Mesenchymal stem cell (in vitro differentiated cells and primary cell): ENCODE measurements around the gene CCDC78.
A peak's percentile ranks its signal among the peaks of the same experiment; 100 is the strongest.
"Not testable (repeated sequence)": the region's sequence is repeated elsewhere in the genome, so short reads cannot be mapped to it uniquely, and the experiment has no call there.

Experiments
- DNase-seq: peaks from one replicate; pipeline ENCODE4 v3.0.0-alpha.2; 2013
- H2AFZ ChIP-seq: one replicate; pipeline ENCODE4 v1.6.1; 2013; ENCODE audit warnings: low read depth, mild to moderate bottlenecking, control low read depth, inconsistent platforms, low read length, moderate library complexity
- H2AK5ac ChIP-seq: 2 replicates; pipeline ENCODE4 v1.6.1; 2013; ENCODE audit warnings: low read length, moderate library complexity, mild to moderate bottlenecking, inconsistent platforms; ENCODE audit not compliant: severe bottlenecking
- H2BK120ac ChIP-seq: one replicate; pipeline ENCODE4 v1.6.1; 2013; ENCODE audit warnings: low read depth, mild to moderate bottlenecking, inconsistent platforms, low read length, moderate library complexity
- H2BK12ac ChIP-seq, 2 experiments: one replicate each; pipeline ENCODE4 v1.6.1; 2013; ENCODE audit warnings: inconsistent platforms in 2 of 2, low read length in 2 of 2, mild to moderate bottlenecking in 2 of 2, moderate library complexity in 2 of 2, control low read depth in 1 of 2
- H2BK15ac ChIP-seq: one replicate; pipeline ENCODE4 v1.6.1; 2013; ENCODE audit warnings: mild to moderate bottlenecking, low read depth, inconsistent platforms; ENCODE audit not compliant: poor library complexity, severe bottlenecking
- H2BK5ac ChIP-seq: 2 replicates; pipeline ENCODE4 v1.6.1; 2013; ENCODE audit warnings: low read depth, mild to moderate bottlenecking, low read length, control low read depth, inconsistent platforms; ENCODE audit not compliant: poor library complexity, severe bottlenecking
- H3K14ac ChIP-seq, 2 experiments: one replicate each; pipeline ENCODE4 v1.6.1; 2013; ENCODE audit warnings: inconsistent platforms in 2 of 2, low read length in 2 of 2, control low read depth in 1 of 2, mild to moderate bottlenecking in 1 of 2, moderate library complexity in 1 of 2
- H3K18ac ChIP-seq, 2 experiments: one replicate each; pipeline ENCODE4 v1.6.1; 2013; ENCODE audit warnings: inconsistent platforms in 2 of 2, low read length in 2 of 2, control low read depth in 1 of 2, low read depth in 1 of 2, mild to moderate bottlenecking in 1 of 2
- H3K23ac ChIP-seq, 2 experiments: one replicate each; pipeline ENCODE4 v1.6.1; 2013; ENCODE audit warnings: inconsistent platforms in 2 of 2, low read length in 2 of 2, mild to moderate bottlenecking in 2 of 2, moderate library complexity in 2 of 2, control low read depth in 1 of 2
- H3K27ac ChIP-seq: 2 replicates; pipeline ENCODE4 v1.5.1; 2013; ENCODE audit warnings: mild to moderate bottlenecking, moderate library complexity, low read length, control low read depth, inconsistent platforms; ENCODE audit not compliant: poor library complexity, severe bottlenecking
- H3K27me3 ChIP-seq, 2 experiments: 2 replicates each; pipeline versions ENCODE4 v1.6.1 to v1.7.0; 2013; ENCODE audit warnings: low read length in 2 of 2, mild to moderate bottlenecking in 2 of 2, moderate library complexity in 2 of 2, control low read depth in 1 of 2, inconsistent platforms in 1 of 2; ENCODE audit not compliant: control insufficient read depth in 1 of 2, insufficient read depth in 1 of 2
- H3K36me3 ChIP-seq, 2 experiments: 2 replicates each; pipeline versions ENCODE4 v1.6.1 to v1.7.0; 2013; ENCODE audit warnings: low read length in 2 of 2, control low read depth in 1 of 2, inconsistent platforms in 1 of 2, low read depth in 1 of 2, mild to moderate bottlenecking in 1 of 2; ENCODE audit not compliant: insufficient read depth in 2 of 2, control insufficient read depth in 1 of 2
- H3K4ac ChIP-seq, 2 experiments: one replicate each; pipeline ENCODE4 v1.6.1; 2013; ENCODE audit warnings: inconsistent platforms in 2 of 2, low read length in 2 of 2, mild to moderate bottlenecking in 2 of 2, moderate library complexity in 2 of 2, control low read depth in 1 of 2, low read depth in 1 of 2
- H3K4me1 ChIP-seq: 2 replicates; pipeline ENCODE4 v1.6.1; 2013; ENCODE audit warnings: low read depth, low read length, control low read depth; ENCODE audit not compliant: control insufficient read depth, insufficient read depth
- H3K4me2 ChIP-seq: 2 replicates; pipeline ENCODE4 v1.6.1; 2013; ENCODE audit warnings: low read length, mild to moderate bottlenecking, inconsistent platforms; ENCODE audit not compliant: poor library complexity, severe bottlenecking
- H3K4me3 ChIP-seq, 2 experiments: 2 replicates each; pipeline versions ENCODE4 v1.5.1 to v1.7.0; 2013; ENCODE audit warnings: low read length in 2 of 2, mild to moderate bottlenecking in 2 of 2, control low read depth in 1 of 2, low read depth in 1 of 2; ENCODE audit not compliant: insufficient read depth in 1 of 2
- H3K79me1 ChIP-seq: replicated peaks from 2 replicates; pipeline ENCODE4 v1.6.1; 2013; ENCODE audit warnings: mild to moderate bottlenecking, control low read depth, low read length, inconsistent platforms; ENCODE audit not compliant: poor library complexity, severe bottlenecking
- H3K9ac ChIP-seq: 2 replicates; pipeline ENCODE4 v1.7.0; 2013; ENCODE audit warnings: mild to moderate bottlenecking, low read length, moderate library complexity
- H3K9me3 ChIP-seq: 2 replicates; pipeline ENCODE4 v1.7.0; 2013; ENCODE audit warnings: mild to moderate bottlenecking, low read length; ENCODE audit not compliant: control insufficient read depth
- H4K8ac ChIP-seq: one replicate; pipeline ENCODE4 v1.6.1; 2013; ENCODE audit warnings: inconsistent platforms, mild to moderate bottlenecking, low read length, moderate library complexity
- H4K91ac ChIP-seq: one replicate; pipeline ENCODE4 v1.6.1; 2013; ENCODE audit warnings: mild to moderate bottlenecking, low read length, inconsistent platforms
- WGBS: methylation state at CpG from one replicate; pipeline ENCODE4 v1.1.7; 2013; ENCODE audit warnings: mixed read lengths; 5-methylcytosine and 5-hydroxymethylcytosine counted together

Gene CCDC78

DNA sequence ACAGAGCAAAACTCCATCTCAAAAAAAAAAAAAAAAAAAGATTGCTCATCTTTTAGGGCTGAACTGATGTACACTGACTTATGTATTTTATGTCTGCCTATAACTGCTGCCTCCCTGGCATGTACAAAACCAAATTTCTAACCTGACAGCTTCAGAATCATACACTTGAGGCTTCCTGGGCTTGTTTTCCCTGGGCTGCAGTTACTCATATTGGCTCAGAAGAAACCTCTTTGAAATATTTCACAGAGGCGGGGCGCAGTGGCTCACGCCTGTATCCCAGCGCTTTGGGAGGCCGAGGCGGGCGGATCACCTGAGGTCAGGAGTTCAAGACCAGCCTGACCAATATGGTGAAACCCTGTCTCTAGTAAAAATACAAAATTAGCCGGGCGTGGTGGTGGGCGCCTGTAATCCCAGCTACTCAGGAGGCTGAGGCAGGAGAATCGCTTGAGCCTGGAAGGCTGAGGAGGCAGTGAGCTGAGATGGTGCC lies 27.9 kb upstream of the CCDC78 start:
- H4K8ac ChIP-seq, H2AK5ac ChIP-seq, H3K14ac ChIP-seq, H3K36me3 ChIP-seq, H2BK12ac ChIP-seq, H2AFZ ChIP-seq, H3K27ac ChIP-seq, H3K79me1 ChIP-seq, H3K4me2 ChIP-seq, H2BK5ac ChIP-seq, H3K18ac ChIP-seq, H3K4me3 ChIP-seq, H2BK120ac ChIP-seq, H3K4me1 ChIP-seq, H3K9ac ChIP-seq, H3K9me3 ChIP-seq, DNase-seq, H3K23ac ChIP-seq, H2BK15ac ChIP-seq, H4K91ac ChIP-seq, H3K4ac ChIP-seq: not testable (repeated sequence)
- peaks cover 14 to 41% of the 10 kb centered on the region in 2 experiments for H3K27me3 ChIP-seq
- WGBS = 96% methylated on average over 11 of the region's 11 CpGs

DNA sequence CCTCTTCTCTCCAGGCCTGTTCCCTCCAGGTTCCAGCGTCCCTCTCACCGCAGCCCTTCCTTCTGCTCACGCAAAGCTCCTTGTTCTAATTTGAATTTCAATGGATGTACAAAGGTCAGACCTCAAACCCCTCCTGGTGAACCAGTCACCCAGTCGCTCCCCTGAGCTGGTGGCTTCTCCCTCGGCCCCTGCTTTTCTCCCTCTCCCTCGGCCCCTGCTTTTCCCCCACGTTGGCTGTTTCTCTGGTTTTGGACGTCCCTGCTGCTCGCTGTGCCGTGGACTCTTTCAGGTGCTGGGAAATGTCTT lies 25.7 kb upstream of the CCDC78 start:
- Histone ChIP-seq H4K8ac (no peak overlapping the region), H3K14ac (no peak overlapping the region), H3K36me3 (no peaks in the 10 kb centered on the region), H3K79me1 (no peaks in the 10 kb centered on the region), H3K4me3 (no peak overlapping the region), H3K4me1 (peaks cover 3% of the 10 kb centered on the region), H2BK15ac (no peak overlapping the region), H2AK5ac (no peak overlapping the region), H3K4ac (no peak overlapping the region), H3K9ac (no peak overlapping the region), H3K27ac (no peak overlapping the region), H3K9me3 (peaks cover 5% of the 10 kb centered on the region), H3K23ac (no peak overlapping the region), H3K18ac (no peak overlapping the region), H2BK12ac (no peak overlapping the region), H2BK5ac (no peak overlapping the region), H2AFZ (no peak overlapping the region), H3K4me2 (no peak overlapping the region), H2BK120ac (no peak overlapping the region), H4K91ac (no peak overlapping the region), H3K27me3 (peaks cover 14 to 41% of the 10 kb centered on the region in 2 experiments)
- WGBS = 35% methylated on average over 10 of the region's 10 CpGs
- no peak for DNase-seq

DNA sequence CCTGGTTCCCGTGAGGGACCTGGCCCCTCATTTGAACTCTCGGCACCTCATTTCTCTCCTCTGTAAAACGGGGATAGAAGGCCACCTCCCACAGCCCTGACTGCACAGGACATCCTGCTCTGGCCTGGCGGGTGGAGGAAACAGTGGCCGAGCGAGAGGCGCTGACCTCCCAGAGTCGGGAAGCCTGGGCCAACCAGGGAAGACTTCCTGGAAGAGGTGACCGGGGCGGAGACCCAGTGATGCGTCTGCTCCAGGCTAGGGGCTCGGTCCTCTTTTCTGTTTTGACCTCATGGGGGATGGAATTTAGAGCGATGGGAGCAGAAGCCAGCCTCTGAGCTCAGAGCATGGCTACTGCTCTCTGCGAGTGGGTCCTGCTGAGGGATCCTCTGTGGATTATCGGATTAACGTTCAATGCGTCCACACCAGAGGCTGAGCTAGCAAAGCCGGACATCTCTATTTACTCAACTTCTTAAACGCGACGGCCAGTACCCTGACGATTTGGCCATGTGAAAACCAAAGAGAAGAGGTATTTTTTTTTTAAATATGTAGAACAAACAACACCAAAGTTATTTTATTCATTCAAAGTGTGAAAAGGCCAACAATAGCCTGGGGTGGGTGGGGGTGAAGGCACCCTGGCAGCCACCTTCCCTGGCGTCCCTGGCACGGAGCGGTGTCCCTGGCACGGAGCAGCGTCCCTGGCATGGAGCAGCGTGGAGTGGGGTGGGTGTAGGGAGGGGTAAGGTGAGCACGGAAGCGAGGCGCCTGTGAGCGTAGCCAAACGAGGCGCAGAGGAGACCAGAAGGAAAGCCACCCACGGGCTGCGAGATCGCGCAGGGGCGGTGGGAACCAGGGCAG lies 25.1 kb upstream of the CCDC78 start:
- Histone ChIP-seq H2AFZ (no peak overlapping the region), H4K91ac (no peak overlapping the region), H2BK15ac (no peak overlapping the region), H2BK12ac (no peak overlapping the region), H2BK5ac (no peak overlapping the region), H3K18ac (no peak overlapping the region), H3K27me3 (peaks cover 9 to 39% of the 10 kb centered on the region in 2 experiments), H3K9ac (no peak overlapping the region), H3K4me2 (no peak overlapping the region), H2BK120ac (no peak overlapping the region), H3K4ac (no peak overlapping the region), H3K14ac (no peak overlapping the region), H3K27ac (no peak overlapping the region), H4K8ac (no peak overlapping the region), H3K79me1 (no peaks in the 10 kb centered on the region), H3K23ac (peak overlapping the region in 1 of 2 experiments; percentile 31), H3K4me3 (no peak overlapping the region), H2AK5ac (no peak overlapping the region), H3K36me3 (no peaks in the 10 kb centered on the region), H3K4me1 (peaks cover 3% of the 10 kb centered on the region), H3K9me3 (peaks cover 2% of the 10 kb centered on the region)
- DNase-seq = no peak
- 74% methylated on average over 34 of the region's 39 CpGs for WGBS

DNA sequence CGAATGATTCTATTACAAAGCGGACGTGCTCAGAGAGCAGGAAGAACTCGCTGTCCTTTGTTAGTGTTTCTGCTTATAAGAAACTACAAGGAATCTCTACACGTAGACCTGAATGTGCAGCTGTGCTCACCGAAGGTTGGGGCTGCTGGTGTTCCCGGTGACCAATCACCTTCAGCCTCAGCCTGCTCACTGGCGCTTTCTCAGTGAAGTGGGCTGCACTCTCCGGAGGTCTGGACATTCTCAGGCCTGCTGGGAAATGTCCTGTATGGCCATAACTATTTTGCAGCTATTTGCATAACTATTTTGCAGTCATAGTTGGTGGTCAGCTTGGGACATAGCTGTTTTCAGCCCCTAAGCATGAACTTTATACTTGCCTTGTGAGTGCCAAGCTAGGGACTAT lies 24.2 kb upstream of the CCDC78 start:
- Histone ChIP-seq H2BK120ac (no peak overlapping the region), H3K18ac (no peak overlapping the region), H3K4me1 (peaks cover 6% of the 10 kb centered on the region), H3K27ac (no peak overlapping the region), H3K4me2 (no peak overlapping the region), H3K9ac (no peak overlapping the region), H2BK15ac (no peak overlapping the region), H3K9me3 (no peaks in the 10 kb centered on the region), H3K79me1 (no peaks in the 10 kb centered on the region), H4K91ac (no peak overlapping the region), H2AFZ (no peak overlapping the region), H3K14ac (no peak overlapping the region), H3K36me3 (no peaks in the 10 kb centered on the region), H2BK12ac (no peak overlapping the region), H3K4me3 (no peak overlapping the region), H4K8ac (no peak overlapping the region), H2BK5ac (no peak overlapping the region), H3K4ac (no peak overlapping the region), H3K23ac (no peak overlapping the region), H2AK5ac (no peak overlapping the region), H3K27me3 (peaks cover 8 to 37% of the 10 kb centered on the region in 2 experiments)
- 69% methylated on average over 9 of the region's 9 CpGs for WGBS
- DNase-seq = no peak
